ENCODE data around the gene UTF1. TPM values are rescaled to one million over a fixed set of nuclear protein-coding genes. Genes with fewer than 3 reads are reported as not detected.

The UTF1 gene
- total RNA-seq, 6 experiments from 2014 or later: not detected

DNA sequence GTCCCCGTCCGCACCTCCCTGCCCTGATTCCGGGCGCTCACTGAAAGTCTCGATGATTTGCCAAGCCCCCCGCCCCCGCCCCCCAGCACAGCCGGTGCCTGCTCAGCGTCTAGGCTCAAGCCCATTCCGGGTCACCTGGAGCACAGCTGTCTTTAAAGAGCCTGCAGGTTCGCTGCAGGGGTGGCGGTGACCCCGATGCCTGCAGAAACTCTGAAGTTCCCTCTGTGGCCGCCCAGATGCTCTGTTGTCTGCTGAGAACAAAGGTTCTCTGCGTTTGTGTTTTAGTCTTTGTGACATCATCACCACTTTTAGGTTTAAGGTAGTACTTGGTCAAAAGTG is 8.4 kb downstream of the UTF1 start:
- H3K27me3 Mint-ChIP-seq (ENCODE audit: insufficient read depth): peaks cover 22% of the 10 kb centered on the region
- no peaks in the 10 kb centered on the region for H3K9me3 Mint-ChIP-seq
- TF ChIP-seq, protein P1, sequence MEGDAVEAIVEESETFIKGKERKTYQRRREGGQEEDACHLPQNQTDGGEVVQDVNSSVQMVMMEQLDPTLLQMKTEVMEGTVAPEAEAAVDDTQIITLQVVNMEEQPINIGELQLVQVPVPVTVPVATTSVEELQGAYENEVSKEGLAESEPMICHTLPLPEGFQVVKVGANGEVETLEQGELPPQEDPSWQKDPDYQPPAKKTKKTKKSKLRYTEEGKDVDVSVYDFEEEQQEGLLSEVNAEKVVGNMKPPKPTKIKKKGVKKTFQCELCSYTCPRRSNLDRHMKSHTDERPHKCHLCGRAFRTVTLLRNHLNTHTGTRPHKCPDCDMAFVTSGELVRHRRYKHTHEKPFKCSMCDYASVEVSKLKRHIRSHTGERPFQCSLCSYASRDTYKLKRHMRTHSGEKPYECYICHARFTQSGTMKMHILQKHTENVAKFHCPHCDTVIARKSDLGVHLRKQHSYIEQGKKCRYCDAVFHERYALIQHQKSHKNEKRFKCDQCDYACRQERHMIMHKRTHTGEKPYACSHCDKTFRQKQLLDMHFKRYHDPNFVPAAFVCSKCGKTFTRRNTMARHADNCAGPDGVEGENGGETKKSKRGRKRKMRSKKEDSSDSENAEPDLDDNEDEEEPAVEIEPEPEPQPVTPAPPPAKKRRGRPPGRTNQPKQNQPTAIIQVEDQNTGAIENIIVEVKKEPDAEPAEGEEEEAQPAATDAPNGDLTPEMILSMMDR (IDR thresholded peaks at IDR 0.05): no peak
- no peak overlapping the region for H3K4me3 Mint-ChIP-seq
- no peak overlapping the region for H3K27ac Mint-ChIP-seq
- no peaks in the 10 kb centered on the region for H3K36me3 Mint-ChIP-seq (ENCODE audit: low read depth)
- peaks cover 7% of the 10 kb centered on the region for H3K4me1 Mint-ChIP-seq (ENCODE audit: low read depth)
- no peak for DNase-seq

DNA sequence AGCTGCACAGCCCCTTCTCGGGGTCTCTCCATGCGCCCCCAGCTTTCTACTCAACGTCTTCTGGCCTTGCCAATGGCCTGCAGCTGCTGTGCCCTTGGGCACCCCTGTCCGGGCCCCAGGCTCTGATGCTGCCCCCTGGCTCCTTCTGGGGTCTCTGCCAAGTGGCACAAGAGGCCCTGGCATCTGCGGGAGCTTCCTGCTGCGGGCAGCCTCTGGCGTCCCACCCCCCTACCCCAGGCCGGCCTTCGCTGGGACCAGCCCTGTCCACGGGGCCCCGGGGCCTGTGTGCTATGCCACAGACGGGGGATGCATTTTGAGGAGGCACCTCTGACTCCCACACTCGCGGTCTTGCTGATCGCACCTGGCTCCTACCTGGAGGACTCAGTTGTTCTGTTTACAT is 10.0 kb downstream of the UTF1 start:
- no peak overlapping the region for H3K27ac Mint-ChIP-seq
- TF ChIP-seq, protein P1 (IDR thresholded peaks at IDR 0.05): no peak
- H3K9me3 Mint-ChIP-seq: no peaks in the 10 kb centered on the region
- H3K4me3 Mint-ChIP-seq: no peak overlapping the region
- H3K4me1 Mint-ChIP-seq (ENCODE audit: low read depth): peaks cover 7% of the 10 kb centered on the region
- H3K27me3 Mint-ChIP-seq (ENCODE audit: insufficient read depth): peaks cover 21% of the 10 kb centered on the region
- H3K36me3 Mint-ChIP-seq (ENCODE audit: low read depth): no peaks in the 10 kb centered on the region
- no peak for DNase-seq

DNA sequence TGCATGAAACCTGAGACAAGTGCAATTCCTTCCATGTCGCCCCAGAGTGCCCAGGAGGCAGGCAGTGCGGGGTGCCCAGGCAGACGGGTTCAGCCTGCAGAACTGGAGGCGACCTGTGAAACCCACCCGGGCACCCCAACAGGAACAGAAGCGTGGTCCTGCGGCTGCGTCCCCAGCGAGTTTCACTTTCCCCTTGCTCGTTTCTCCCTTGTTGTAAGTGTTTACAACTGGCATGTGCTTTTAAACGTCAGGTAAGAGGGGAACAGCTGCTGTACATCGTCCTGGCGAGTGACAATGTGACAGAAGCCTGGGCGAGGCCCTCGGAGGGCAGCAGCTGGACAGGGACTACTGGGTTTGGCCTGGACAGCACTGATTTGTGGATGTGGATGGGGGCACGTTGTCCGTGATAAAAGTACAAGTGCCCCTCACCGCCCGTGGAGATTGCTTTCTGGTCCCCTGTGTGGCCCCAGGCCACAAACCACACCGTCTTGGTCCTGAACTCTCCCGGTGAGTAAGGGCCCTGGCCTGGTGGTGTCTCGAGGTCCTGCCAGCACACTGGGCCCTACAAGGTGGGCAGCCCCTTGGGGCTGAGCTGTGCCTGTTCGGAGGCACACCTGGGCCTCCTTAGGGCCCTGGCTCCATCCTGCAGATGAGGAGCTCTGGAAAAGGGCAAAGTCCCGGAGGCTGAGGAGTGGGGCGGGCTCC is 11.6 kb downstream of the UTF1 start:
- Mint-ChIP-seq H3K27ac (no peak overlapping the region), H3K4me1 (ENCODE audit: low read depth) (peaks cover 7% of the 10 kb centered on the region), H3K27me3 (ENCODE audit: insufficient read depth) (peaks cover 21% of the 10 kb centered on the region), H3K4me3 (no peak overlapping the region), H3K36me3 (ENCODE audit: low read depth) (no peaks in the 10 kb centered on the region), H3K9me3 (no peaks in the 10 kb centered on the region)
- DNase-seq: no peak
- TF ChIP-seq, protein P1 (IDR thresholded peaks at IDR 0.05): no peak

DNA sequence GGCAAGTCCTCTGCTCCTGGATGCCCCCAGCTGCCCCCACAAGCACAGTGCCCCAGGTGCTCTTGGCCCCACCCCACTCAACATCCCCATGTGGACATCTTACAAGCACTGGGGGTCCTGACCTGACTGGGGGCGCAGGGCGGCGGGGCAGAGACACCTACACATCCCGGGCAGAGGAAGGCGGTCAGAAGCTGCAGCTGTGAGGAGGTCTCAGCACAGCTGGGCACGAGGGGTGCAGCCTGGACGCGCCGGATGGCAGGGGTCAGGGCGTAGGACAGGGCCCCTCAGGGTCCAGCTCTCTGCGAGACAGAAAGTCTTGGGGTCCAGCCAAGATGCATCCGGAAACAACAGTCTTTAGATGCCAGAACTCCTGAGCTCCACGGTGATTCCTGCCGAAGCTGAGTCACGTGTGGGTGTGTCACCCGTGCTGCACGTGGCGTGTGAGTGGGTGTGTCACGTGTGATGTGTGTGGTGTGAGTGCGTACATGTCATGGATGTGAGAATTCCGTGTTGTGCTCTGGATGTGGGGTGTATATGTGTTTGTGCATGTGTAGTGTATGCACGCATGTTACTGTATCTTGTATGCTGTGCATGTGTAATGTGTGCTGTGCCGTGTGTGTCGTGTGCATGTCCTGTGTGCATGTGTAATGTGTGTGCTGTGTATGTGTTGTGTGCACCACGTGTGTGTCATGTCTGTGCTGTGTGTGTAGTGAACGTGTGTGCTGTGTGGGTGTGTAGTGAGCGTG is 12.8 kb downstream of the UTF1 start:
- Mint-ChIP-seq H3K27ac (no peak overlapping the region), H3K4me1 (ENCODE audit: low read depth) (peaks cover 7% of the 10 kb centered on the region), H3K27me3 (ENCODE audit: insufficient read depth) (peaks cover 17% of the 10 kb centered on the region), H3K9me3 (no peaks in the 10 kb centered on the region), H3K36me3 (ENCODE audit: low read depth) (no peaks in the 10 kb centered on the region), H3K4me3 (no peak overlapping the region)
- TF ChIP-seq, protein P1 (IDR thresholded peaks at IDR 0.05): no peak
- DNase-seq: peak; percentile 48

DNA sequence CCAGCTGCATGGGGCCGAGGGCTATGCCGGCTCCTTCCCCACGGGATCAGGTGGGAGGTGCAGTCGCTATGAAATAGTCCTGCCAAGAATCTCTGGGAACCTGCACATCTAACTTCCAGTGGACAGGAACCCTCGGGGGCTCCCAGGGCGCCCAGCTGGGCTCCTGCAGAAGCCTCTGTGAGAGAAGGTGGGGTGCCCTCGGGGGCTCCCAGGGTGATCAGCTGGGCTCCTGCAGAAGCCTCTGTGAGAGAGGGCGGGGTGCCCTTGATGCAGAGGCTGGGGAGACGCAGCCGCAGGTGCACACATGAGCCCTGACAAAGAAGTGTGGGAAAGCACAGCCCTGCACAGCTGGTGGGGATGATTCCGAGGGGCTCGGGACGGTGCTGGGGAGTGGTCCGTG is 13.6 kb downstream of the UTF1 start:
- no peaks in the 10 kb centered on the region for H3K36me3 Mint-ChIP-seq (ENCODE audit: low read depth)
- no peak for DNase-seq
- peaks cover 13% of the 10 kb centered on the region for H3K27me3 Mint-ChIP-seq (ENCODE audit: insufficient read depth)
- TF ChIP-seq, protein P1 (IDR thresholded peaks at IDR 0.05): no peak
- no peak overlapping the region for H3K27ac Mint-ChIP-seq
- H3K9me3 Mint-ChIP-seq: no peaks in the 10 kb centered on the region
- H3K4me3 Mint-ChIP-seq: no peak overlapping the region
- H3K4me1 Mint-ChIP-seq (ENCODE audit: low read depth): peaks cover 7% of the 10 kb centered on the region

Data from HFFc6 (cell line).